A673 (cell line): ENCODE data around the gene GAST. TPM values are rescaled to one million over a fixed set of nuclear protein-coding genes. Genes with fewer than 3 reads are reported as not detected.

Experiments used
- BruUV-seq: library from RNA; stranded (reverse); fragments of 400-500 nt; replicated peaks from 2 replicates; lab custom pipeline; 2021; lab: Mats Ljungman, UMichigan
- CTCF ChIA-PET: fragments of 300-600 bp; sonication (Branson Sonifier 250); formaldehyde crosslinking; loops from one replicate; lab custom pipeline; 2022; ENCODE audit warnings: antibody characterized with exemption; lab: Charles Lee
- POLR2A ChIA-PET: fragments of 300-600 bp; sonication (Branson Sonifier 250); formaldehyde crosslinking; loops from one replicate; lab custom pipeline; 2022; ENCODE audit warnings: antibody characterized with exemption; ENCODE audit not compliant: low non-redundant PET; lab: Charles Lee
- DNase-seq: peaks from one replicate; pipeline ENCODE4 v3.0.0-alpha.2; 2015; ENCODE audit warnings: low spot score
- H3K27ac ChIP-seq: fragments of 200-600 bp; sonication (generic); 2 replicates; pipeline ENCODE4 v1.5.1; 2016; ENCODE audit warnings: mixed run types, low read depth, mild to moderate bottlenecking, mixed read lengths, antibody characterized with exemption, low read length; ENCODE audit not compliant: poor library complexity, severe bottlenecking
- H3K27me3 ChIP-seq: fragments of 200-600 bp; sonication (generic); replicated peaks from 2 replicates; pipeline ENCODE4 v1.6.1; 2017; ENCODE audit warnings: mixed run types, low read depth, mild to moderate bottlenecking, mixed read lengths, antibody characterized with exemption, low read length; ENCODE audit not compliant: insufficient read depth, poor library complexity
- H3K36me3 ChIP-seq: fragments of 200-600 bp; sonication (generic); 2 replicates; pipeline ENCODE4 v1.6.1; 2016; ENCODE audit warnings: mixed run types, mild to moderate bottlenecking, mixed read lengths, antibody characterized with exemption, low read length; ENCODE audit not compliant: insufficient read depth, poor library complexity, severe bottlenecking
- H3K4me1 ChIP-seq: fragments of 200-600 bp; sonication (generic); 2 replicates; pipeline ENCODE4 v1.6.1; 2017; ENCODE audit warnings: mixed run types, mild to moderate bottlenecking, mixed read lengths, antibody characterized with exemption, low read length; ENCODE audit not compliant: insufficient read depth, poor library complexity, severe bottlenecking
- H3K4me3 ChIP-seq: fragments of 200-600 bp; sonication (generic); 2 replicates; pipeline ENCODE4 v1.5.1; 2016; ENCODE audit warnings: low read depth, mixed run types, mild to moderate bottlenecking, mixed read lengths, low read length; ENCODE audit not compliant: poor library complexity, severe bottlenecking
- H3K9me3 ChIP-seq: fragments of 200-600 bp; sonication (generic); 2 replicates; pipeline ENCODE4 v1.6.1; 2016; ENCODE audit warnings: mixed run types, low read depth, mild to moderate bottlenecking, mixed read lengths, antibody characterized with exemption, low read length; ENCODE audit not compliant: poor library complexity, severe bottlenecking
- EZH2 ChIP-seq: fragments of 200-600 bp; sonication (generic); IDR thresholded peaks from 2 replicates; pipeline ENCODE4 v1.6.1; 2017; ENCODE audit warnings: borderline replicate concordance, low read depth, mild to moderate bottlenecking, mixed read lengths, antibody characterized with exemption, low read length; ENCODE audit not compliant: poor library complexity, severe bottlenecking
- intact Hi-C: fragments of 100-400 bp; cut with micrococcal nuclease; formaldehyde crosslinking; loops from one replicate; pipeline ENCODE4 v1.10.0; 2022; ENCODE audit not compliant: unreplicated experiment
- total RNA-seq: library from RNA; stranded (reverse); gene quantifications from 2 replicates; pipeline ENCODE4 v1.2.3, GENCODE V29; 2021
- TF ChIP-seq, protein P1 (sequence below): fragments of 300-800, 200-600 bp; sonication (generic); conservative IDR thresholded peaks from 2 replicates; pipeline ENCODE4 v1.5.1; 2017; ENCODE audit warnings: low read depth, mild to moderate bottlenecking, antibody characterized with exemption, low read length, moderate library complexity, mixed read lengths

The GAST gene
- total RNA-seq, 1 experiment from 2014 or later, result not detected

DNA sequence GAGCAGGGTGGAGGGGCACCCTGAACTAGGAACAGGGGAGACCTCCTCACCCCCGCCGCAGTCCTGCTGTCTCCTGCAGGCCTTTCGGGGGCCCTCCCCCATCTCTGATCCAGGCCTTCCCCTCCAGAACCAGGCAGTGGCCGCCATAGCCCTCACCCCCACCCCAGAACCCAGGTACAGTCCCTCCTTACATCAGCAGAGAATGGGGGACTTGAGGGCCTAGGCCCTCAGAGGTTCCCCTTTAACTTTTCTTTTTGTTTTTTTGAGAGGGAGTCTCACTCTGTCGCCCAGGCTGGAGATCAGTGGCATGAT lies 26.6 kb downstream of the GAST start:
- DNase-seq, result no peak
- intact Hi-C loops, result loop anchor here (1.0 to 10.0 kb wide), 3 partner anchors 63 to 220 kb away; no protein-coding TSS in a partner anchor
- Histone ChIP-seq H3K27ac (no peak overlapping the region), H3K27me3 (peaks cover 25% of the 10 kb centered on the region), H3K4me3 (no peak overlapping the region), H3K36me3 (no peaks in the 10 kb centered on the region), H3K9me3 (no peaks in the 10 kb centered on the region), H3K4me1 (no peaks in the 10 kb centered on the region)
- POLR2A ChIA-PET, result no interaction called here
- no peak for TF ChIP-seq EZH2
- TF ChIP-seq, protein P1, sequence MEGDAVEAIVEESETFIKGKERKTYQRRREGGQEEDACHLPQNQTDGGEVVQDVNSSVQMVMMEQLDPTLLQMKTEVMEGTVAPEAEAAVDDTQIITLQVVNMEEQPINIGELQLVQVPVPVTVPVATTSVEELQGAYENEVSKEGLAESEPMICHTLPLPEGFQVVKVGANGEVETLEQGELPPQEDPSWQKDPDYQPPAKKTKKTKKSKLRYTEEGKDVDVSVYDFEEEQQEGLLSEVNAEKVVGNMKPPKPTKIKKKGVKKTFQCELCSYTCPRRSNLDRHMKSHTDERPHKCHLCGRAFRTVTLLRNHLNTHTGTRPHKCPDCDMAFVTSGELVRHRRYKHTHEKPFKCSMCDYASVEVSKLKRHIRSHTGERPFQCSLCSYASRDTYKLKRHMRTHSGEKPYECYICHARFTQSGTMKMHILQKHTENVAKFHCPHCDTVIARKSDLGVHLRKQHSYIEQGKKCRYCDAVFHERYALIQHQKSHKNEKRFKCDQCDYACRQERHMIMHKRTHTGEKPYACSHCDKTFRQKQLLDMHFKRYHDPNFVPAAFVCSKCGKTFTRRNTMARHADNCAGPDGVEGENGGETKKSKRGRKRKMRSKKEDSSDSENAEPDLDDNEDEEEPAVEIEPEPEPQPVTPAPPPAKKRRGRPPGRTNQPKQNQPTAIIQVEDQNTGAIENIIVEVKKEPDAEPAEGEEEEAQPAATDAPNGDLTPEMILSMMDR, result no peak
- CTCF ChIA-PET, result no interaction called here
- no TSS peak for BruUV-seq

DNA sequence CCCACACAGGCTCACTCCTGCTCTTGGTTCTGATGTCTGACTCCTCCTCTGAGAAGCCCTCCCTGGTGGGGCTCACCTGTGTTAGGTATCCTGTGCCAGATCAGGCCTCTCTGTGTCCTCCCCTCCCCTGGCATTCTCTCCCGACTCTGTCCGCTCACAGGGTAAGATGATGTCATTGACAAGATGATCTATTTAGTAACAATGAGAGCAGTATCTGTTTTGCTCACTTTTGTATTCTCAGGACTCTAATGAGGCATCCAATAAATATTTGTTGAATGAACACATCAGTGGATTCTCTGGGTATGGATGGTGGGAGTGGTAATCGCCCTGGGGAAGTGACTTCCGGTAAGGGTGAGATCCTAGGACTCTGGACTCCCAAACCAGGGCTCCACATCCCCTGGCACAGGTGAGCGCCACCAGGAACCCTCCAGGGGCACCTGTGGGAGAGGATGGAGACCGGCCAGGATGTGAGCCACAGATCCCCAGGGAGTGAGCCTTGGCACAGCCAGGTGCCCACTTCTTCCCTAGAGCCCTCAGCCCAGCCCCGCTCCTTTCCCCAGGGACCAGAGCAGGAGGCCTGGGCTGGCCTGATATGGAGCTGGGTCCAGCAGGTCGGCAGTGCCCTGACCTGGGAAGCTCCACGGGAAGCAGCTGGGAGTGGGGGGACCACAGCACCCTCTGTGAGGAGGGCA lies 27.7 kb downstream of the GAST start:
- intact Hi-C loops, result loop anchor here (2.0 to 10.0 kb wide), 2 partner anchors 145 to 219 kb away; no protein-coding TSS in a partner anchor
- TF ChIP-seq, protein P1, result no peak
- no peak for TF ChIP-seq EZH2
- ChIA-PET POLR2A (interaction anchor here (0.6 kb wide), 1 partner anchor 280 kb away, joined by 3 read pairs; the partner anchor contains the start of gene NKIRAS2), CTCF (no interaction called here)
- H3K36me3 ChIP-seq, result no peaks in the 10 kb centered on the region
- no peak overlapping the region for H3K27ac ChIP-seq
- H3K4me1 ChIP-seq, result no peaks in the 10 kb centered on the region
- H3K27me3 ChIP-seq, result peaks cover 14% of the 10 kb centered on the region
- no peak overlapping the region for H3K4me3 ChIP-seq
- no peak for DNase-seq
- no peaks in the 10 kb centered on the region for H3K9me3 ChIP-seq
- BruUV-seq, result no TSS peak

DNA sequence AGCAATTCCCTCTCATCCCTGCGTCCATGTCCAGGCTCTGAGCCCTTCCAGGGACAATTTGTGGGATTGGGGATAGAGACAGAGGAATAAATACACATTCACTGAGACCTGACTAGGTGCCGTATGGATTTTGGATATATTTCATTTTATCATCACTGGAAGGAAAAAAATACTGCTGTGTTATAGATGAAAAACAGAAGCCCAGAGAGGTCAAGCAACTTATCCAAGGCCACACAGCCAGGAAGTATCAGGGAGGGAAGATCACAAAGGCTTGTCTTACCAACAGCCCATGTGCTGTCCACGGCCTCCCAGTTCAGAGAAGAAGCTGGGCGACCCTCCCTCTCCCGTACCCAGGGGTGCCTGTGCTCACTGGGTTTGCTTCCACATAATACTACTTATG lies 28.4 kb downstream of the GAST start:
- DNase-seq, result no peak
- BruUV-seq, result no TSS peak
- Histone ChIP-seq H3K4me1 (no peaks in the 10 kb centered on the region), H3K36me3 (no peaks in the 10 kb centered on the region), H3K27ac (no peak overlapping the region), H3K9me3 (no peaks in the 10 kb centered on the region), H3K27me3 (peaks cover 8% of the 10 kb centered on the region), H3K4me3 (no peak overlapping the region)
- TF ChIP-seq, protein P1, result no peak
- no peak for TF ChIP-seq EZH2
- ChIA-PET CTCF (no interaction called here), POLR2A (interaction anchor here (0.6 kb wide), 1 partner anchor 279 kb away, joined by 3 read pairs; the partner anchor contains the start of gene NKIRAS2)
- intact Hi-C loops, result no loop called here
